Neural progenitor cell (in vitro differentiated cells): ENCODE results near the gene CFAP410. TPM values are rescaled to one million over a fixed set of nuclear protein-coding genes. Genes with fewer than 3 reads are reported as not detected.

Experiments
- DNase-seq: peaks from one replicate; pipeline ENCODE4 v3.0.0-alpha.2; 2016; ENCODE audit warnings: low spot score
- H2AFZ ChIP-seq: fragments of 200-600 bp; sonication (generic); replicated peaks from 2 replicates; pipeline ENCODE4 v1.6.1; 2016; ENCODE audit warnings: antibody characterized with exemption
- H3F3A ChIP-seq: fragments of 200-600 bp; sonication (generic); 2 replicates; pipeline ENCODE4 v1.6.1; 2016; ENCODE audit warnings: antibody characterized with exemption, low read depth
- H3K27ac ChIP-seq: fragments of 200-600 bp; sonication (generic); 2 replicates; pipeline ENCODE4 v1.5.1; 2016; ENCODE audit warnings: mild to moderate bottlenecking
- H3K27me3 ChIP-seq: fragments of 200-600 bp; sonication (generic); 2 replicates; pipeline ENCODE4 v1.6.1; 2016; ENCODE audit warnings: mild to moderate bottlenecking, moderate library complexity
- H3K36me3 ChIP-seq: fragments of 200-600 bp; sonication (generic); 2 replicates; pipeline ENCODE4 v1.5.1; 2016
- H3K4me1 ChIP-seq: fragments of 200-600 bp; sonication (generic); 2 replicates; pipeline ENCODE4 v1.6.1; 2016; ENCODE audit warnings: mixed run types
- H3K4me2 ChIP-seq: fragments of 200-600 bp; sonication (generic); 2 replicates; pipeline ENCODE4 v1.6.1; 2016
- H3K4me3 ChIP-seq: fragments of 200-600 bp; sonication (generic); 2 replicates; pipeline ENCODE4 v1.5.1; 2016
- H3K79me2 ChIP-seq: fragments of 200-600 bp; sonication (generic); 2 replicates; pipeline ENCODE4 v1.6.1; 2016; ENCODE audit warnings: low read depth
- H3K9ac ChIP-seq: fragments of 200-600 bp; sonication (generic); 2 replicates; pipeline ENCODE4 v1.6.1; 2016
- H3K9me3 ChIP-seq: fragments of 200-600 bp; sonication (generic); 2 replicates; pipeline ENCODE4 v1.5.1; 2016; ENCODE audit warnings: low read depth
- H4K20me1 ChIP-seq: fragments of 200-600 bp; sonication (generic); 2 replicates; pipeline ENCODE4 v1.6.1; 2016; ENCODE audit warnings: low read depth
- H3K27ac Mint-ChIP-seq: 3 replicates; pipeline ENCODE4 v1.8.0; 2021; ENCODE audit warnings: mixed read lengths
- H3K27me3 Mint-ChIP-seq: 2 replicates; pipeline ENCODE4 v1.8.0; 2022; ENCODE audit warnings: low read depth, mild to moderate bottlenecking, inconsistent platforms, moderate library complexity, mixed read lengths; ENCODE audit not compliant: insufficient read depth
- H3K36me3 Mint-ChIP-seq: 3 replicates; pipeline ENCODE4 v1.8.0; 2021; ENCODE audit warnings: mixed read lengths
- H3K4me1 Mint-ChIP-seq: 3 replicates; pipeline ENCODE4 v1.8.0; 2021; ENCODE audit warnings: mixed read lengths
- H3K4me3 Mint-ChIP-seq: 3 replicates; pipeline ENCODE4 v1.8.0; 2021; ENCODE audit warnings: mild to moderate bottlenecking, moderate library complexity, mixed read lengths
- H3K9me3 Mint-ChIP-seq: 3 replicates; pipeline ENCODE4 v1.8.0; 2020; ENCODE audit warnings: mixed read lengths
- CTCF ChIP-seq: fragments of 200-600 bp; sonication (generic); IDR thresholded peaks from 2 replicates; pipeline ENCODE4 v1.5.1; 2017; ENCODE audit warnings: antibody characterized with exemption, mild to moderate bottlenecking
- EZH2 ChIP-seq: fragments of 200-600 bp; sonication (generic); IDR thresholded peaks from 2 replicates; pipeline ENCODE4 v1.6.1; 2017; ENCODE audit warnings: antibody characterized with exemption, mild to moderate bottlenecking, moderate library complexity
- EZH2phosphoT487 ChIP-seq: fragments of 200-600 bp; sonication (generic); IDR thresholded peaks from 2 replicates; pipeline ENCODE4 v1.6.1; 2017; ENCODE audit warnings: antibody characterized with exemption
- total RNA-seq: library from RNA; depleted of rRNA; stranded (reverse); fragments of >200 nt; gene quantifications from 2 replicates; pipeline ENCODE4 v1.2.3, GENCODE V29; 2015; ENCODE audit warnings: low replicate concordance

CFAP410 gene
- 7.5 and 17.9 TPM in 2 replicates for total RNA-seq

GRCh38 chr21:44338971-44339910 lies at the start of gene CFAP410:
Gene CFAP410, minus strand, starts transcription at chr21:44339390. Its CDS starts 196 bp downstream, at chr21:44339194.
- H3K36me3 Mint-ChIP-seq = no peaks in the 10 kb centered on the region
- peak; percentile 99 for DNase-seq
- Histone ChIP-seq H3K79me2 (no peaks in the 10 kb centered on the region), H3K27me3 (no peaks in the 10 kb centered on the region), H3K36me3 (no peaks in the 10 kb centered on the region), H3K4me3 (peak within 1 kb of the TSS; percentile 84), H3K9me3 (no peaks in the 10 kb centered on the region), H3K4me2 (peak within 1 kb of the TSS; percentile 95), H3K4me1 (no peaks in the 10 kb centered on the region), H3K27ac (peak within 1 kb of the TSS; percentile 93), H2AFZ (peak within 1 kb of the TSS; percentile 97), H3K9ac (peak within 1 kb of the TSS; percentile 76), H4K20me1 (peaks cover 6% of the 10 kb centered on the region), H3F3A (peaks cover 8% of the 10 kb centered on the region)
- no peak for TF ChIP-seq EZH2phosphoT487
- TF ChIP-seq EZH2 = no peak
- TF ChIP-seq CTCF = no peak
- H3K4me1 Mint-ChIP-seq = peaks cover 22% of the 10 kb centered on the region
- peaks cover 8% of the 10 kb centered on the region for H3K27me3 Mint-ChIP-seq
- peak within 1 kb of the TSS; percentile 77 for H3K27ac Mint-ChIP-seq
- H3K4me3 Mint-ChIP-seq = peak within 1 kb of the TSS; percentile 93
- H3K9me3 Mint-ChIP-seq = no peaks in the 10 kb centered on the region

GRCh38 chr21:44384968-44385367 lies 45.8 kb upstream of the CFAP410 start:
- no peak overlapping the region for H3K4me2 ChIP-seq
- peaks cover 4% of the 10 kb centered on the region for H3K4me1 Mint-ChIP-seq
- peaks cover 31% of the 10 kb centered on the region for H3K9me3 Mint-ChIP-seq
- H3K4me3 ChIP-seq = no peak overlapping the region
- no peaks in the 10 kb centered on the region for H3K36me3 Mint-ChIP-seq
- no peaks in the 10 kb centered on the region for H4K20me1 ChIP-seq
- H3K4me1 ChIP-seq = peaks cover 8% of the 10 kb centered on the region
- H3K4me3 Mint-ChIP-seq = no peak overlapping the region
- H3K27ac ChIP-seq = no peak overlapping the region
- H3K36me3 ChIP-seq = no peaks in the 10 kb centered on the region
- TF ChIP-seq EZH2phosphoT487 (no peak), EZH2 (no peak), CTCF (no peak)
- H3K9ac ChIP-seq = no peak overlapping the region
- DNase-seq = no peak
- no peaks in the 10 kb centered on the region for H3K9me3 ChIP-seq
- no peak overlapping the region for H3K27ac Mint-ChIP-seq
- H3F3A ChIP-seq = no peaks in the 10 kb centered on the region
- no peaks in the 10 kb centered on the region for H3K79me2 ChIP-seq
- H3K27me3 ChIP-seq = no peaks in the 10 kb centered on the region
- no peak overlapping the region for H2AFZ ChIP-seq
- peaks cover under 1% of the 10 kb centered on the region for H3K27me3 Mint-ChIP-seq

- H3K9ac ChIP-seq = no peak overlapping the region
- no peak overlapping the region for H3K4me3 ChIP-seq
- no peaks in the 10 kb centered on the region for H3K9me3 ChIP-seq
- H3K27me3 ChIP-seq = no peaks in the 10 kb centered on the region
- no peak overlapping the region for H3K27ac Mint-ChIP-seq
- H3K4me3 Mint-ChIP-seq = no peak overlapping the region
- no peaks in the 10 kb centered on the region for H3K79me2 ChIP-seq
- no peak overlapping the region for H3K4me2 ChIP-seq
- H3K27me3 Mint-ChIP-seq = peaks cover 2% of the 10 kb centered on the region
- DNase-seq = no peak
- peaks cover 28% of the 10 kb centered on the region for H3K9me3 Mint-ChIP-seq
- no peak overlapping the region for H3K27ac ChIP-seq
- H3F3A ChIP-seq = no peaks in the 10 kb centered on the region
- no peaks in the 10 kb centered on the region for H3K36me3 Mint-ChIP-seq
- peaks cover 6% of the 10 kb centered on the region for H3K4me1 Mint-ChIP-seq
- TF ChIP-seq CTCF (no peak), EZH2 (no peak), EZH2phosphoT487 (no peak)
- peaks cover 8% of the 10 kb centered on the region for H3K4me1 ChIP-seq
- no peaks in the 10 kb centered on the region for H3K36me3 ChIP-seq
- no peak overlapping the region for H2AFZ ChIP-seq
- H4K20me1 ChIP-seq = no peaks in the 10 kb centered on the region
Observed at GRCh38 chr21:44383216-44383615, 44.0 kb upstream of the CFAP410 start.
